PC-9 (cell line): Measurements from ENCODE around the gene NTM.

ENCODE experiments used
- EZH2 ChIP-seq: fragments of 200-600 bp; sonication (generic); IDR thresholded peaks from 2 replicates; pipeline ENCODE4 v1.8.0; 2017; ENCODE audit warnings: antibody characterized with exemption, low read depth
- TF ChIP-seq, protein P1 (sequence below): fragments of 200-600 bp; sonication (generic); conservative IDR thresholded peaks from 2 replicates; pipeline ENCODE4 v1.6.1; 2017; ENCODE audit warnings: mixed run types, antibody characterized with exemption, mild to moderate bottlenecking, moderate library complexity

DNA sequence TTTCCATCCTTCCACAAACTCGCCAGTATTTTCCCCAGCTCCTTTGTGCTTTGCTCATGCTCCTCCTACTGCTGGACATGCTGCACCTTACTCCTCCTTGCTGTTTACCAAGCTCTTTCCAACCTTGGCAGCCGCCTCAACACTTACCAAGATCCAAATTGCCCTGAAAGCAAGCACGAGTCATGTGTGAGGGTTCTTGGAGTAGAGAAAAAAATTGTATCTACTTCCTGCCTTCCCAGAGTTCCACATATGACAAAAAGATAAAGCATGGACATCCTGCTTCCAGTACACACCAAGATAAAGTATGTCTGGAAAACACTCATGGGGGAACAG is 767.5 kb downstream of the NTM start:
- TF ChIP-seq, protein P1, sequence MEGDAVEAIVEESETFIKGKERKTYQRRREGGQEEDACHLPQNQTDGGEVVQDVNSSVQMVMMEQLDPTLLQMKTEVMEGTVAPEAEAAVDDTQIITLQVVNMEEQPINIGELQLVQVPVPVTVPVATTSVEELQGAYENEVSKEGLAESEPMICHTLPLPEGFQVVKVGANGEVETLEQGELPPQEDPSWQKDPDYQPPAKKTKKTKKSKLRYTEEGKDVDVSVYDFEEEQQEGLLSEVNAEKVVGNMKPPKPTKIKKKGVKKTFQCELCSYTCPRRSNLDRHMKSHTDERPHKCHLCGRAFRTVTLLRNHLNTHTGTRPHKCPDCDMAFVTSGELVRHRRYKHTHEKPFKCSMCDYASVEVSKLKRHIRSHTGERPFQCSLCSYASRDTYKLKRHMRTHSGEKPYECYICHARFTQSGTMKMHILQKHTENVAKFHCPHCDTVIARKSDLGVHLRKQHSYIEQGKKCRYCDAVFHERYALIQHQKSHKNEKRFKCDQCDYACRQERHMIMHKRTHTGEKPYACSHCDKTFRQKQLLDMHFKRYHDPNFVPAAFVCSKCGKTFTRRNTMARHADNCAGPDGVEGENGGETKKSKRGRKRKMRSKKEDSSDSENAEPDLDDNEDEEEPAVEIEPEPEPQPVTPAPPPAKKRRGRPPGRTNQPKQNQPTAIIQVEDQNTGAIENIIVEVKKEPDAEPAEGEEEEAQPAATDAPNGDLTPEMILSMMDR, result no peak
- TF ChIP-seq EZH2, result no peak
